Measurements from ENCODE around the gene MYADM.
"Not testable (repeated sequence)": the region's sequence is repeated elsewhere in the genome, so short reads cannot be mapped to it uniquely, and the experiment has no call there.

MYADM gene, protein sequence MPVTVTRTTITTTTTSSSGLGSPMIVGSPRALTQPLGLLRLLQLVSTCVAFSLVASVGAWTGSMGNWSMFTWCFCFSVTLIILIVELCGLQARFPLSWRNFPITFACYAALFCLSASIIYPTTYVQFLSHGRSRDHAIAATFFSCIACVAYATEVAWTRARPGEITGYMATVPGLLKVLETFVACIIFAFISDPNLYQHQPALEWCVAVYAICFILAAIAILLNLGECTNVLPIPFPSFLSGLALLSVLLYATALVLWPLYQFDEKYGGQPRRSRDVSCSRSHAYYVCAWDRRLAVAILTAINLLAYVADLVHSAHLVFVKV

DNA sequence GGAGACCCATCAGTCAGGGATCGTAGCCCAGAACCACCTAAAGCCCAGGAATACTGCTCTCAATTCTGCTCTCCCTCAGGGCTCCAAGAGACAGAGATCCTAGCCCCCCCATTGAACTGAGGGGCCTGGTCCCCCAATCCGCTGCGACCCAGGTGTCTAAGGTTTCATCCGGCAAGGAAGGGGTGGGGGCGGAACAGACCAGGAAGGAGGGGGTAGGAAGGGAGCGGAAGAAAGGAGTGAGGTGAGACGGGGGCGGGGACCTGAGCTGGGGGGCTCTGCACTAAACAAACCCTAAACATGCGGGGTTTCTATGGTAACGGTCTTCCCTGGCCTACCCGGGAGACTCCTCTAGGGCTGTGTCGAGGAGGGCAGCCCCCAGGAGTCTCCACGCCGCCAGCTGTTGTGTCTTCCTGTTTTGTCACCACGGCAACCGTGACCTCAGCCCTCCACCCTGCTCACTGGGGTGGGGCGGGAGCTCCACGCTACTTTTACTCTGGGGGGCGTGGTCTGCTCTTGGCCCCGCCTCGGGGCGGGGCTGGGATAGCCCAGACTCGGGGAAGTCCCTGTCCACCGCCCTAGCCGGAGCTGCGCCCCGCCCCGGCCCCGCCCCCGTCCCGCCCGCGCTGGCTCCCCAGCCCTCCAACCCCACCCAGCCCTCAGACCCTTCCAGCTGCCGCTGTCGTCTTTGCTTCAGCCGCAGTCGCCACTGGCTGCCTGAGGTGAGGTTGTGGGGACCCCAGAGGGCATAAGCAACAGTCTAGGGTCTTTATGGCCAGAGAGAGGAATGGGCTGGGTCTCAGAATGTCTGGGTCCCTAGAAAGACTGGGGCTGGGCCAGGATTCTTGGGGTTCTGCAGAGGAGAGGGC lies at the start of gene MYADM:
Gene MYADM, plus strand, starts transcription at position 659 of the 866 bp plus-strand sequence. CDS start 5,647 bp downstream, outside the sequence.
- DNase-seq (ENCODE audit: low spot score), result peak; percentile 98

- DNase-seq (ENCODE audit: low spot score), result peak; percentile 26
Measured at GRCh38 chr19:53818756-53819155, 48.9 kb upstream of the MYADM start.

DNA sequence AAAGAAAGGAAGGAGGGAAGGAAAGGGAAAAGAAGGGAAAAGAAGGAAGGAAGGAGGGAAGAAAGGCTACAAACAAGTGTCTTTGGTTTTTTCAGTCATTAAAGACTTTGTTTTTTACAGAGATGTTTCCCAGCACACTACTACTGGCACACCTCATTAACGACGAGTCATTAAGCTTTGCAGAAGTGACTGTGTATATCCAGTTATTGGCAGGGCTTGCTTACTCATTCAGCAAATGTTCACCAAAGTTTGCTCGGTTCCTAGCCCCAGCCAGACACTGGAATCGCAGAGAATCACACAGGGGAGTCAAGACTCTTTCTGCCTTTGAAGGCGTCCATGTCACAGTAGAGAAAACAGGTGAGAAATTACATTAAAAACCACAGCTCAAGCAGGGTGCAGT lies 47.8 kb upstream of the MYADM start:
- no peak for DNase-seq (ENCODE audit: low spot score)

GRCh38 chr19:53823380-53824120 lies 44.1 kb upstream of the MYADM start:
- DNase-seq (ENCODE audit: low spot score), result no peak

GRCh38 chr19:53824134-53824611 lies 43.5 kb upstream of the MYADM start, which contains the start of gene NLRP12:
Gene NLRP12 (minus strand): TSS chr19:53824314. CDS start chr19:53824174, 140 bp downstream.
- peak; percentile 56 for DNase-seq (ENCODE audit: low spot score)

DNA sequence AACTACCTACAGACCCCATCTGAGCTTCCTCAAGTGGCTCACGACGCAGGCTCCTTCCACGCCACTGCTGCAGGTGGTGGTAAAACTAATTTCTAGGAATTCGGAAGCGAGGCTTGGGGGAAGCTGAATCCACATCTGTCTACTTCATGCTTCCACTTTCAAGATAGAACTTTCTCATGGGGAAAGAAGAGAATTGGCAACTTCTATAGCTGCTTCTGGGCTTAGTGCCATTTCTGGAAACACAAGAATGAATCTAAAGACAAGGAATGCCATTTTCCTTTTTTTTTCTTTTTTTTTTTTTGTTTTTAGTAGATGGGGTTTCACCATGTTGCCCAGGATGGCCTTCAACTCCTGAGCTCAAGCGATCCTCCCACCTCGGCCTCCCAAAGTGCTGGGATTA lies 40.8 kb upstream of the MYADM start:
- DNase-seq (ENCODE audit: low spot score), result no peak

GRCh38 chr19:53828531-53828930 lies 39.2 kb upstream of the MYADM start:
- DNase-seq (ENCODE audit: low spot score), result no peak

DNA sequence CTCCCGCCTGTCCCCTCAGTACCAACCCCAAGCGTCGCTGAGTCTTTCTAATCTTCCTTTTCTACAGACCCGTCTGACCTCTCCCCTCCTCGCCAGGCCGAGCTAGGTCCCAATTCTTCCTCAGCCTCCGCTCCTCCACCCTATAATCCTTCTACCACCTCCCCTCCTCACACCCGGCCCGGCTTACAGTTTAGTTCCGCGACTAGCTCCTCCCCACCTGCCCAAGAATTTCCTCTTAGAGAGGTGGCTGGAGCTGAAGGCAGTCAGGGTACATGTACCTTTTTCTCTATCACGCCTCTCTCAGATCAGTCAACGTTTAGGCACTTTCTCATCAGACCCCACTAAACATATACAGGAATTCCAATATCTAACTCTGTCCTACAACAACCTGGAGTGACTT lies 34.8 kb upstream of the MYADM start:
- DNase-seq (ENCODE audit: low spot score), result not testable (repeated sequence)

GRCh38 chr19:53838446-53838845 lies 29.2 kb upstream of the MYADM start:
- not testable (repeated sequence) for DNase-seq (ENCODE audit: low spot score)

GRCh38 chr19:53840241-53840640 lies 27.4 kb upstream of the MYADM start:
- DNase-seq (ENCODE audit: low spot score), result not testable (repeated sequence)

DNA sequence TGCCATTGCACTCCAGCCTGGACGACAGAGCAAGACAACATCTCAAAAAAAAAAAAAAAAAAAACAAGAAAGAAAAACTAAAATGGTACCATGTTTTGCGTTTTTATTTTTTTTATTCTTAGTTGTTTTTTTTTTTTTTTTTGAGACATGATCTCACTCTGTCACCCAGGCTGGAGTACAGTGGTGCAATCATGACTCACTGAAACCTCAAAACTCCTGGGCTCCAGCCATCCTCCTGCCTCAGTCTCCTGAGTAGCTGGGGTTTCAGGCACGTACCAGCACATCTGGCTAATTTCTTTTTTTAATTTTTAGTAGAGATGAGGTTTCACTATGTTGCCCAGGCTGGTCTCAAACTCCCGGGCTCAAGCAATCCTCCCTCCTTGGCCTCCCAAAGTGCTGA lies 26.8 kb upstream of the MYADM start:
- DNase-seq (ENCODE audit: low spot score), result not testable (repeated sequence)

DNA sequence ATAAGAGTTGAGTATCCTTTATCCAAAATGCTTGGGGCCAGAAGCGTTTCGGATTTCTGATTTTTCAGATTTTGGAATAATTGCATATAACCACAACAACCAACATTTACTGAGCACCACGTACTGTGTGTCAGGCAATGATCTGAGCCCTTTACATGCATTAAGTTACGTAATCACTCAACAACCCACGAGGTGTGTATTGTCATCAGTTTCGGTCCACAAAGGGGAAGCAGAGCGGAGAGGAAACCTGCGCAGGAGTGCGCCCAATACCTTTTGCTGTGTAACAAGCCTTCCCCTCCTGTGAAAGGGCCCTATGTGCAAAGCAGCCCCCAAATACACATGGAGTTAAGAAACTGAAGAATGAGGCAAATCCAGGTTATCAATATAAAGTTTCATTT lies 22.8 kb upstream of the MYADM start:
- no peak for DNase-seq (ENCODE audit: low spot score)

DNA sequence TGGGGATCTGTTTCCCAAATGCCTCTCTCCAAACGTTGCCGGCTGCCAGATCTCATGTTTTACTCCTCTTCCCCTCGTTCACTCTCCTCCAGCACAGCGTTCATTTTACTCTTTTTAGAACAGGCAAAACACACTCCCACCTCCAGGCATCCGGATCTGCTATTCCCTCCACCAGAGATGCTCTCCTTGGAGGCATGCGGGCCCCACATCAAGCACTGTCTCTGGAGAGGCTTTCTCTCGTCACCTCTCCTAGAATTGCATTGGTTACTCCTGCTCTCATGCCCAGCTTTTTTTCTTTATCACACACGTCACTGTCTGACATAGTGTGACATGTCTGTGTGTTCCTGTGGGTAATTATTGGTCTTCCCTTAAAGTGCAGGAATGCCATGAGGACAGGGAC lies 20.1 kb upstream of the MYADM start:
- DNase-seq (ENCODE audit: low spot score), result no peak

DNA sequence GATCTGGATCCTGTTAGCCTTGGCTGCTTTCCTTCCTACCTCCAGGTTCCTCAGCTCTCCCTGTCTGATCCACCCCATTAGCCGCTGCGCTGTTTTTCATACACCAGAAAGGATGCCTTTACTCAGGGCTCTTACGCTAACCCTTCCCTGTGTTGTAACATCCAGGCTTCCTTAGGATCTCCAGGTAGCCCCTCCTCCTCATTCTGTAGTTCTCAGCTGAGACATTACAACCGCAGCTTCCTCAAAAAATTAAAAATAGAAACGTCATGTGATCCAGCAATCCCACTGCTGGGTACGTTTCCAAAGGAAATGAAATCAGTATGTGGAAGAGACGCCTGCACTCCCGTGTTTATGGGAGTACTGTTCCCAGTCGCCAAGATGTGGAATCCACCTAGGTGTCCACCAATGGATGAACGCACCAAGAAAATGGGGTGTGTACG lies 18.4 kb upstream of the MYADM start:
- DNase-seq (ENCODE audit: low spot score), result no peak

- DNase-seq (ENCODE audit: low spot score), result no peak
Measured at GRCh38 chr19:53853707-53854106, 14.0 kb upstream of the MYADM start.

GRCh38 chr19:53864308-53864836 lies 3.3 kb upstream of the MYADM start:
- DNase-seq (ENCODE audit: low spot score), result peak; percentile 86

- DNase-seq (ENCODE audit: low spot score), result no peak
Measured at GRCh38 chr19:53865523-53865917, 2.2 kb upstream of the MYADM start.

GRCh38 chr19:53865918-53866864 lies 1.5 kb upstream of the MYADM start:
- peak; percentile 86 for DNase-seq (ENCODE audit: low spot score)

- DNase-seq (ENCODE audit: low spot score), result no peak
Measured at GRCh38 chr19:53866865-53867224, 838 bp upstream of the MYADM start.

- DNase-seq (ENCODE audit: low spot score), result no peak
Measured at GRCh38 chr19:53868091-53868891, 608 bp downstream of the MYADM start.
